ENCODE measurements around the gene NMD3.

DNA sequence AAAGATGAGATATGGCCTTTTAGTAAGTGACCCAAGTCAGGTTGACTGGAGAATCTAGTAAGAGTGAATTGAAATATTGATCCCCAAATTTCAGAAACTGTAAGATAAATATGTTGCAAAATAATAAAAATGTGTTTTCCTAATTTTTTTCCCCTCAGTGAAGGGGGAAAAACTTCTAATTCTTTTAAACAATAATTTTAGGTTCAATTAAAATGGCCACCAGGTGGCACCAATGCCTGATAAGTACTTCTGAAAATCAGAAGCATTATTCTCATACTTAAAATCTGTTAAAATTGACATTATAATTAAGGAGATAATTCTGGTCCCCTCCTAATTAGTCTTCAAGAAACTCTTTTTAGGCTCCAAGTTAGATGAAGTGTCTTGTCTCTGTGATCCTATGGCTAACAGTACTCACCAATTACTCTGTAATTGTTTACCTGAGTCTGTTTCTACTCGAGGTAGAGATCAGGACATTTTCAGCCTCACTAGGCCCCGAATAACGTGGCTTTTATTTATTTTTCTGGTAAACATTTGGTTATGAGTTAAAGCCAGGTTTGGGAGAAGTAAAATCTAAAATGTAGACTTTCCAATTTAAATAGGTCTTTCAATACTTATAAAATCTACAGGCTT, 52.6 kb downstream of the NMD3 start:
- peak; percentile 19 to 63 (median 42) for TF ChIP-seq CTCF (IDR thresholded peaks at IDR 0.05)
- TF ChIP-seq POLR2AphosphoS5 (IDR thresholded peaks at IDR 0.05; ENCODE audit: insufficient read depth in 1 of 2, low read depth in 1 of 2): no peak
- TF ChIP-seq POLR2A (IDR thresholded peaks at IDR 0.05): no peak

Data from vagina (tissue), 2 donors.